ENCODE data around the gene SLC18A3. TPM values are rescaled to one million over a fixed set of nuclear protein-coding genes. Genes with fewer than 3 reads are reported as not detected.

The SLC18A3 gene
- polyA plus RNA-seq, 2 donors: not detected

DNA sequence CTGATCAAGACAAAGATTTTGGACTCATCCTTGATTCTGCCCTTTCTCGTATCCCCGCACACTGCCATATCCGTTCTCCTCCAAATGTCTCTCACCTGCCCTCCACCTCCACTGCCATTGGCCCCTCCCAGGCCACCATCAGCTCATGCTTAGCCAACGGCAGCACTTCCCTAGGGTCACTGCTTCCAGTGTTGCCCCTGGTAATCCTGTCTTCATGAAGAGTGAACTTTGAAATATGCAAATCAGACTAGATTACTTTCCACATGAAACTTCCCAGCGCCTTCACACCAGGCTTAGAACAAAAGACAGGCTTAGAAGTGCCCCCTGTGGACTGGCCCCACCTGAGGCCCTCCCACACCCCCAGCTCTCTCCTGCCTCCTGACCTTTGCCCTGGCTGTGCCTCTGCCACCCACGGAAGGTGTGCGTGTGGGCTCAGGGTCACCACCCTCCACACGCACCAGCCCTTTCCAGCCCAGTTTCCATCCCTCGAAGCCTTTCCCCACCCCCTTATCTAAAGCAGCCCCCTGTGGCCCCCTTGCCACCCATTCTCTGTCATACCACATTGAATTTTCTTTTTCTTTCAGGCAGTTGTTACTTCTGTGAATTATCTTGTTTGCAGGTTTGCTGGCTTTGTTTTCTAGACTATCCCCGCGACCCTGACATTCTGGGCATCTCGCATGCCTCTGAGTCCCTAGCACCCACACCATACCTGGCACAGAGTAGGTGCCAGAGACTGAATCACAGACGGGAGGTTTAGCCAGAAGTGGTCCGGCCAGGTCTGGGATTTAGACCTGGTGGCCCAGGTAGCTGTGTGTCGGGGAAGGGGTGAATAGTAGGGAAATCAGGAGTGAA lies 42.5 kb downstream of the SLC18A3 start:
- WGBS, 2 donors: 68 to 72% methylated on average over 15 of the region's 15 CpGs
- no peak overlapping the region for H3K27ac ChIP-seq (ENCODE audit: low read depth in 2 of 2, low read length in 1 of 2)
- no peaks in the 10 kb centered on the region for H3K36me3 ChIP-seq (ENCODE audit: control insufficient read depth in 2 of 2, insufficient read depth in 2 of 2, low read length in 1 of 2)
- peaks cover 0 to 2% of the 10 kb centered on the region in 2 donors for H3K4me1 ChIP-seq (ENCODE audit: control insufficient read depth in 2 of 2, insufficient read depth in 2 of 2, low read length in 1 of 2)
- no peak overlapping the region for H3K4me3 ChIP-seq (ENCODE audit: low read depth in 1 of 2, low read length in 2 of 2)
- H3K27me3 ChIP-seq (ENCODE audit: control insufficient read depth in 1 of 2, insufficient read depth in 2 of 2, low read length in 2 of 2): no peaks in the 10 kb centered on the region
- no peaks in the 10 kb centered on the region for H3K9me3 ChIP-seq (ENCODE audit: control insufficient read depth in 2 of 2, insufficient read depth in 1 of 2, low read depth in 1 of 2, low read length in 1 of 2)

DNA sequence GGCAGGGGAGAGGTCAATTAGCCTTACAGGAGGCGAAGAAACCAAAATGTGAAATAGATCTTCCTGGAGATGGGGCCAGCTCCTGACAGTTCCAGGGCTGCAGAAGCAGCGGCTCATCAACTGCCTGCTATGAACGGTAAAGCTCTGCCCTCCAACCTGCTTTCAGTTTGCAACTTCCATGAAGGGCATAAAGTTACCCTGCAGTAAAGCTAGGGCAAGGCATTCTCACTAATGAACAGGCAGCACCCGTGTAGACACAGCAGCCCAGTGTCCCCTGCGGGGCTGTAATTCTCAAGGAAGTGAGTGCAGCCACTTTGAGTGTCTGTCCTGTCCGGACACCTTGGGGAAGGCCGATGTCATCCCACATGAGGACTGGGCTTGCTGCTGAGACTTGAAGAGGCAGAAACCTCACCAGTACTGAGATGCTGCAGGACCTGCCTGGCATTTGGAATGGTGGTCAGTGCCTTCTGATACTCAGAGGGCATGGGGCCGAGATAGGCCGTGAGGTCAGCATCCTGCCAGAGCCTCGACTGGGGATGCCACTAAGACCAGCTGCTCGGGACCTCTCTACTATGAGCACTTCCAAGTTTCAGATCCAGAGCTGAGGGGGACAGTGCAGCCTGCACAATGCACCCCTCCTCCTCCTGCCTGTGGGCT lies 43.3 kb downstream of the SLC18A3 start:
- Histone ChIP-seq H3K27me3 (ENCODE audit: control insufficient read depth in 1 of 2, insufficient read depth in 2 of 2, low read length in 2 of 2) (no peaks in the 10 kb centered on the region), H3K4me1 (ENCODE audit: control insufficient read depth in 2 of 2, insufficient read depth in 2 of 2, low read length in 1 of 2) (peaks cover 0 to 2% of the 10 kb centered on the region in 2 donors), H3K27ac (ENCODE audit: low read depth in 2 of 2, low read length in 1 of 2) (no peak overlapping the region), H3K36me3 (ENCODE audit: control insufficient read depth in 2 of 2, insufficient read depth in 2 of 2, low read length in 1 of 2) (no peaks in the 10 kb centered on the region), H3K4me3 (ENCODE audit: low read depth in 1 of 2, low read length in 2 of 2) (no peak overlapping the region), H3K9me3 (ENCODE audit: control insufficient read depth in 2 of 2, insufficient read depth in 1 of 2, low read depth in 1 of 2, low read length in 1 of 2) (no peaks in the 10 kb centered on the region)
- 75 to 77% methylated on average over 11 of the region's 11 CpGs for WGBS, 2 donors

DNA sequence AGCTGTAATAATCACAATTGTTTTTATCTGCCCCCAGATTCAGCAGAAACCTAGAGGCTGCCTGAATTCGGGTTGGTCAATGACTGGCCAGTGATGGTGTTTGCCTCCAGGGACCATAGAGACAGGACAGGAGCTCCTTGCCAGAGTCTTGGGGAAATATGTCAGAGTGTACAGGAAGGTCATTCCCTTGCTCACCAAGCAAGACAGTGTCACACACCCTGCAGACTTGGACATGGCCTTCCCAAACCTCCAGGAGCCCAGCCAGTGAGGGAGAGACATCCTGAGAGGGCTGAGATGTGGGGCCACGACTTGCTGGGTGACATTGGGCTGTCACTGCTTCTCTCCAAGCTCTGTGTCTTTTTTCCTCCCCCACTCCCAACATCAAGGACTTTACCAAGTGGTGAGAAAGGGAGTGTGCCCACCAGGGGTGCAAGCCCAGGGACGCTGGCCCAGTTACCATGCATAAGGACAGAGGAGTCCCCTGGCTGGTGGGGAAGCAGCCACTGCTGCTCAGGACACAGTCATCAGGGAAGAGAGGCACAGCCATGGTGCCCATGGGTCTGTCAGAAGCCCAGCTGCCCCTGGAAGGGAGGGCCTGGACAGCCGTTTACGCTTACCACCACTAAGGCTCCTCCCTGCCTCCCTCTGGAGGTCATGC lies 44.1 kb downstream of the SLC18A3 start:
- H3K36me3 ChIP-seq (ENCODE audit: control insufficient read depth in 2 of 2, insufficient read depth in 2 of 2, low read length in 1 of 2): no peaks in the 10 kb centered on the region
- peaks cover 0 to 2% of the 10 kb centered on the region in 2 donors for H3K4me1 ChIP-seq (ENCODE audit: control insufficient read depth in 2 of 2, insufficient read depth in 2 of 2, low read length in 1 of 2)
- H3K9me3 ChIP-seq (ENCODE audit: control insufficient read depth in 2 of 2, insufficient read depth in 1 of 2, low read depth in 1 of 2, low read length in 1 of 2): no peaks in the 10 kb centered on the region
- H3K27ac ChIP-seq (ENCODE audit: low read depth in 2 of 2, low read length in 1 of 2): no peak overlapping the region
- no peaks in the 10 kb centered on the region for H3K27me3 ChIP-seq (ENCODE audit: control insufficient read depth in 1 of 2, insufficient read depth in 2 of 2, low read length in 2 of 2)
- no peak overlapping the region for H3K4me3 ChIP-seq (ENCODE audit: low read depth in 1 of 2, low read length in 2 of 2)
- WGBS, 2 donors: 42 to 47% methylated on average over 5 of the region's 5 CpGs

DNA sequence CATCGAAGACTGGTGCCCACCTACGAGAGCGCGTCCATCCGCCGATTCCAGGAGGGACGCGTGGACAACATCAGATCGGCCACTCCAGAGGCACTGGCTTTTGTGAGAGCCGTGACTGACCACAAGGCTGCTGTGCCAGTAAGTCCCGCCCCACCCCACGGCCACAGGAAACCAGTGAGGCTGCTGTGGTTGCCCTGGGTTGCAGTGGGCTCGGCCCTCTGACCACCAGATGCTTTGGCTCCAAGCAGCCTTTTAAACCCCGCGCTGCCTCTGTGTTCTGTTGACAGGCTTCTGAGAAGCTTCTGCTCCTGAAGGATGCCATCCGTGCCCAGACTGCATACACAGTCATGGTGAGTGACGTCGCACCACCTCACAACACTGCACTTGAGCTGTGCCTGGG lies 45.0 kb downstream of the SLC18A3 start:
- H3K27me3 ChIP-seq (ENCODE audit: control insufficient read depth in 1 of 2, insufficient read depth in 2 of 2, low read length in 2 of 2): no peaks in the 10 kb centered on the region
- no peaks in the 10 kb centered on the region for H3K9me3 ChIP-seq (ENCODE audit: control insufficient read depth in 2 of 2, insufficient read depth in 1 of 2, low read depth in 1 of 2, low read length in 1 of 2)
- H3K4me3 ChIP-seq (ENCODE audit: low read depth in 1 of 2, low read length in 2 of 2): no peak overlapping the region
- H3K27ac ChIP-seq (ENCODE audit: low read depth in 2 of 2, low read length in 1 of 2): no peak overlapping the region
- 84 to 86% methylated on average over 18 of the region's 18 CpGs for WGBS, 2 donors
- H3K4me1 ChIP-seq (ENCODE audit: control insufficient read depth in 2 of 2, insufficient read depth in 2 of 2, low read length in 1 of 2): peaks cover 0 to 2% of the 10 kb centered on the region in 2 donors
- no peaks in the 10 kb centered on the region for H3K36me3 ChIP-seq (ENCODE audit: control insufficient read depth in 2 of 2, insufficient read depth in 2 of 2, low read length in 1 of 2)

DNA sequence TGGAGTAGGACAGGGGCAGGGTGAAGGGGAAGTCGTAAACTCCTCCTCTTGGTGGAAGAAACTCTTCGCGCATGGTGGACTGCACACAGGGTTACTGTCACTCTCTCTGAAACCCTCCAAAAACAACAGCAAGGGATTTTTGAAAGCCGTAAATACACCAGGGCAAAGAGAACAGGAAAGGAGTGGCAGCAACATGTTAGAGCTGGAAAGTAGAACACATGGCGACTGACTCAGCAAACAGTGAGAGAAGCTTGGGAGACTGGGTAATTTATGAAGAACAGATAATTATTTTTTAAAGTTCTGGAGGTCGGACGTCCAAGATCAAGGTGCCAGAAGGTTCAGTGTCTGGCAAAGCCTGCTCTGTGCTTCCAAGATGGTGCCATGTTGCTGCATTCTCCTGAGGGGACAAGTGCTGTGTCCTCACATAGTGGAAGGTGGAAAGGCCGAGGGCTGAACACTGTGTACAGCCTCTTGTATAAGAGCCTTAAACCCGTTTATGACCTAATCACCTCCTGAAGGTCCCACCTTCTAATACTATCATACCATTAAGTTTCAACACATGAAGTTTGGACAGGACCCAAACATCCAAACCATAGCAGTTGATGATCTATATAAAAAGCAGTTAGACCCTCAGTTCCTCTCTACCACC lies 46.9 kb downstream of the SLC18A3 start:
- no peak overlapping the region for H3K4me3 ChIP-seq (ENCODE audit: low read depth in 1 of 2, low read length in 2 of 2)
- H3K36me3 ChIP-seq (ENCODE audit: control insufficient read depth in 2 of 2, insufficient read depth in 2 of 2, low read length in 1 of 2): no peaks in the 10 kb centered on the region
- peaks cover 0 to under 1% of the 10 kb centered on the region in 2 donors for H3K4me1 ChIP-seq (ENCODE audit: control insufficient read depth in 2 of 2, insufficient read depth in 2 of 2, low read length in 1 of 2)
- no peak overlapping the region for H3K27ac ChIP-seq (ENCODE audit: low read depth in 2 of 2, low read length in 1 of 2)
- WGBS, 2 donors: 77 to 78% methylated on average over 9 of the region's 9 CpGs
- no peaks in the 10 kb centered on the region for H3K27me3 ChIP-seq (ENCODE audit: control insufficient read depth in 1 of 2, insufficient read depth in 2 of 2, low read length in 2 of 2)
- H3K9me3 ChIP-seq (ENCODE audit: control insufficient read depth in 2 of 2, insufficient read depth in 1 of 2, low read depth in 1 of 2, low read length in 1 of 2): no peaks in the 10 kb centered on the region

DNA sequence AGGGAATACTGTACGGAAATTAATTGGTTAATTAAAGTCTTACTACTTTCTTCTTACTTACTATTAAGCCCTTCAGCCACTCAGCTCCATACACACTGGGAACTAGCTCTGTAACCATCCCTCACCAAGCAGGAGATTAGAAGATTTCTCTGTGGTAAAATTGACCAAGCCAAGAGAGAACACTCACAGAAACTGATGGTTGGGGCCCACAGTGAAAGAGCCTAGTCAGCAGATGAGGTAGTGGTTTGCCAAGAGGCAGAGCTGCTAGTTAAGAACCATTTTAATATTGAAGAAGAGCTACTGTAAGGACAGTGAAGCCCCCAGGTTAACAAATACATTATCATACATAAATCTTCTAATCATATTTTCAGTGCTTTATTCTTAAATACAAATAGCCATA lies 47.5 kb downstream of the SLC18A3 start:
- no peaks in the 10 kb centered on the region for H3K4me1 ChIP-seq (ENCODE audit: control insufficient read depth in 2 of 2, insufficient read depth in 2 of 2, low read length in 1 of 2)
- H3K4me3 ChIP-seq (ENCODE audit: low read depth in 1 of 2, low read length in 2 of 2): no peak overlapping the region
- no peaks in the 10 kb centered on the region for H3K36me3 ChIP-seq (ENCODE audit: control insufficient read depth in 2 of 2, insufficient read depth in 2 of 2, low read length in 1 of 2)
- 78 to 86% methylated on average over 1 of the region's 1 CpG for WGBS, 2 donors
- H3K9me3 ChIP-seq (ENCODE audit: control insufficient read depth in 2 of 2, insufficient read depth in 1 of 2, low read depth in 1 of 2, low read length in 1 of 2): no peaks in the 10 kb centered on the region
- no peak overlapping the region for H3K27ac ChIP-seq (ENCODE audit: low read depth in 2 of 2, low read length in 1 of 2)
- H3K27me3 ChIP-seq (ENCODE audit: control insufficient read depth in 1 of 2, insufficient read depth in 2 of 2, low read length in 2 of 2): no peaks in the 10 kb centered on the region

DNA sequence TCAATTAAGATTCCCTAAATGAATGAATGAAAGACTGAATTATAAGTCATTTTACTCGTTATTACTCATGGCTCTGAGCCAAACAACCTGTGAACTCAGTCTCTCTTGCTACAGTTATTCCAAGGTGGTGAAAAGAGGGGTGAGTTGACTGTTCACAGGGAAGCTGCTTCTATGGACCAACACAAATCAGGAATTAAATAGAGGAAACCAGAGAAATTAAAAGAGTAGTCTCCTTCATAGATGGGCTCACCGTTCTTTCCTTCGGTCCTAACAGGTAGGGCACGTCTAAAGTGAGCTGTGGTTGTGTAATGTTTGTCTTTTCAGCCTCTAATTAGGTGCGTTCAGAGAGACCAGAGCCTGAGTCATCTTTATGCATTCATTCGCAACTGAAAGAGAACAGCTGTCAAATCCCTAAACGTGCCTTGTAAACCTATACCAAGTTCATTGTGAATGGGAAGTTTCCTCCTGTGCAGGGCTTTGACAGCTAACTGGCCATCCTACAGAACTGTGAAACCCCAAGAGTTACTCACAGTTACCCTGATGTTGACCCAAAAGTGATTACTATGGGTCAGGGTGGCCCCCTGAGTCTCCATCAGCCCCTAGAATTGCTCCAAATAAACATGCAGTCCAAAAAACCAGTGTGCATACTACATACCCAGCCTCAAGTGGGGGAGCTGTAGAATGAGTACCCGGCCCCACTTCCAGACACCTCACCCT lies 51.2 kb downstream of the SLC18A3 start:
- Histone ChIP-seq H3K27ac (ENCODE audit: low read depth in 2 of 2, low read length in 1 of 2) (no peak overlapping the region), H3K9me3 (ENCODE audit: control insufficient read depth in 2 of 2, insufficient read depth in 1 of 2, low read depth in 1 of 2, low read length in 1 of 2) (no peaks in the 10 kb centered on the region), H3K27me3 (ENCODE audit: control insufficient read depth in 1 of 2, insufficient read depth in 2 of 2, low read length in 2 of 2) (no peaks in the 10 kb centered on the region), H3K36me3 (ENCODE audit: control insufficient read depth in 2 of 2, insufficient read depth in 2 of 2, low read length in 1 of 2) (no peaks in the 10 kb centered on the region), H3K4me3 (ENCODE audit: low read depth in 1 of 2, low read length in 2 of 2) (no peak overlapping the region), H3K4me1 (ENCODE audit: control insufficient read depth in 2 of 2, insufficient read depth in 2 of 2, low read length in 1 of 2) (peaks cover 0 to 3% of the 10 kb centered on the region in 2 donors)
- 46 to 50% methylated on average over 8 of the region's 8 CpGs for WGBS, 2 donors
